ENCODE measurements around the gene B3GALT5.
A peak's percentile ranks its signal among the peaks of the same experiment; 100 is the strongest.

The B3GALT5 gene

DNA sequence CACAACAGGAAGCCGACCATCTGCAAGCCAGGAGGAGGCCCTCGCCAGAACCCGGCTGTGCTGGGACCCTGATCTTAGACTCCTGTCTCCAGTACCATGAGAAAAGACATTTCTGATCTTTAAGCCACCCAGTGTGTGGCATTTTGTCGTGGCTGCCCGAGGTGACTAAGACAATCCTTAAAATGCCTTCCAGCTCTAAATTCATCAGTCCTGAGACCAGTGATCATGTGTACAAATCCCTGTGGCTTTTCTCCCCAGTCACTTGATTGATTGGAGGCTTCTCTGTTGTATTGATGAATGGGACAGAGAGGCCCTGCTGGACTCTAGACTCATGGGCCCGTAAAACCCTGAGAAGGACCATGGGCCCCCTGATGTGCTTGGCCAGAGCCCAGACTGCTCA lies 36.1 kb downstream of the B3GALT5 start:
- no peak for DNase-seq

DNA sequence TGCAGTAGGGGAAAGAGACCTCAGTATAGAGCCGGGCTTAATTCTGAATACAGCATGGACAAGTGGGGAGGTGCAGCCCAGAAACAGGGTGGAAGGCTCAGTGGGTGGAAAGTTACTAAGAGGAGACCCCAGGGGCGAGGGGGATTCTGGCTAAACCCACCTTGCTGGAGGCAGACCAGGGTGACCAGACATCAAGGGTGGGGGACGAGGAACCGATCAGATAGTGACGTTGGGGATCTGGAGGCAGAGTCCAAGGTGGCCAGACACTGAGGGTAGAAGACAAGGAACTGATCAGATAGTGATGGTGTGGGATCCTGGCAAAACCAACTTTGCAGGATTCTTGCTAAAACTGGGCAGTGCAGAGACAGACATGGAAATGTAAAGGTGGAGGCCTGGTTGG lies 36.8 kb downstream of the B3GALT5 start:
- DNase-seq: no peak

DNA sequence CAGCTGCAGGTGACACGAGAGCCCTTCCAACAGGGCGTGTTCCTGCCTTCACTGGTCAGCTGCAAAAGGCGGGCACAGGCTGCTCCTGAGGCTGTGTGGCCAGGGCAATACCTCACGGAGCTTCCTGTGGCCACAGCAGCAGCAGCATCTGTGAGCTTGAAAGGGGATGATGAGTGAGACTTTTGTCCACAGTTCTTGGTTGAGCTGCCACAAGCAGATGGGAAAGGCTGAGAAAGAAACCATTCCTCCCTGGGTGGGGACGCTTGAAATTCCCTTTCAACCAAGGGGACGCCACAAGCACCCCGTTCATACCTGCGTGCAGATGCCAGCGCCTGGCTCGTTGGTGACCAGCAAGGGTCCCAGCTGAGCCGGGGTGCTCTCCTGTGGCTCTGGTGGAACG lies 37.6 kb downstream of the B3GALT5 start:
- DNase-seq: no peak

DNA sequence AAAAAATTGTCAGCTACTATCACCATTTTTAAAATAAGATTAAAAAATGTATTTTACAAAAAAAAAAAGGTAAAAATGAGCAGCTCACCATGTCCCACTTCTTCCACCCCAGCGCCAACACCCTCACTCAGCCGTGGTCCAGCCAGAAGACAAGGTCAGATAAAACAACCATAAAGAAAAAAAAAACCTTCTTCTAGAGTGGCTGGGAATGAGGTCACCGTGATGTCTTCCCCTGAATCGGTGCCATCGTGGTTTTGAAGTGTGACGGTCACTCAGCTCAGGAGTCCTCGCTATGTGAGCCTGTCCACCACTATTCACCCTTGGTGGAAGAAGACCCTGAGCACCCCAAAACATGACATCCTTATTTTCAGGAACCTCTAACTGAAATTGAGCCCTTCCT lies 38.1 kb downstream of the B3GALT5 start:
- no peak for DNase-seq

DNA sequence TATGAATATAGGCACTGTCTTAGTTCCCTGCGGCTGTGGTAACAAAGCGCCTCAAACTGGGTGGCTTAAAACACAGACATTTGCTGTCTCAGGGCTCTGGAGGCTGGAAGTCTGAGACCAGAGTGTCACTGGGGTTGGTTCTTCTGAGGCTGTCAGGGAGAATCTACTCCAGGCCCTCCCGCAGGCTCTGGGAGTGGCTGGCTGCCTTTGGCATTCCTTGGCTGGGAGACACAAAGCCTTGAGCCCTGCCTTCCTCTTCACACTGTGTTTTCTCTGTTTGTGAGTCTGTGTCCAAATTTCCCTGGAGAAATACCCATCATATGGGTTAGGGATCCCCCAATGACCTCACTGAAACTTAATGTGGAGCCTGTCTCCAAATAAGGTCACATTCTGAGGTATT lies 38.5 kb downstream of the B3GALT5 start:
- DNase-seq: no peak

DNA sequence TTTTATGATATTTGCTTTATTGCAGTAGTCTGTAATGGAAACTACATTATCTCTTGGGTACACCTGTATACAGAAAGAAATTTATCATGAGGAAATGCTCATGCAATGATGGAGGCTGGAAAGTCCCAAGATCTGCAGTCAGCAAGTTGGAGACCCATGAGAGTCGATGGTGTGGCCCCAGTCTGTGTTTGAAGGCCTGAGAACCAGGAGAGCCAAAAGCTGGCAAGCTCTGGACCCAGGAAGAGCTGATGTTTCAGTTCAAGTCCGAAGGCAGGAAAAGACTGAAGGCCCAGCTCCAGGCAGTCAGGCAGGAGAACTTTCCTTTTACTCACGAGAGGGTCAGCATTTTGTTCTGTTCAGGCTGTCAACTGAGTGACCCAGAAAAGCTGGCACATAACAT lies 42.2 kb downstream of the B3GALT5 start:
- DNase-seq: no peak

DNA sequence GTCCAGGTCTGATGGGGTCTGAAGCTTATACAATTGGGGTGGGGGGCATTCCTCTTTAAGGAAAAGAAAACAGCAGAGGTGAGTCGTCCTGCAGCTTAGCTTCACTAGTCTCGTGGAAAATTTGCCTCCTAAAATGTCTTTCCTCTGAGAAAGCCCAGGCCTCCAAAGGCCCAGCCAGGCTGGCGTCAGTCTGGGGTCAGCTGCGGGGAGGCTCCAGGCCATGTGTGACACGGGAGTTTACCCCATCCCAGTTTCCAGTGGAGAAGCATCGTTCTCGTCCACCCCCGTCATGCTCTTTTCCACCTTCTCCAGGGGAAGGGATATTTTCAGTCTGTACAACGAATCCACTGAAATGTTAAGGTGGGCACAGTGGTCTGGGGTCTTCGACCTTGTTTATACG lies 42.8 kb downstream of the B3GALT5 start:
- DNase-seq: no peak

DNA sequence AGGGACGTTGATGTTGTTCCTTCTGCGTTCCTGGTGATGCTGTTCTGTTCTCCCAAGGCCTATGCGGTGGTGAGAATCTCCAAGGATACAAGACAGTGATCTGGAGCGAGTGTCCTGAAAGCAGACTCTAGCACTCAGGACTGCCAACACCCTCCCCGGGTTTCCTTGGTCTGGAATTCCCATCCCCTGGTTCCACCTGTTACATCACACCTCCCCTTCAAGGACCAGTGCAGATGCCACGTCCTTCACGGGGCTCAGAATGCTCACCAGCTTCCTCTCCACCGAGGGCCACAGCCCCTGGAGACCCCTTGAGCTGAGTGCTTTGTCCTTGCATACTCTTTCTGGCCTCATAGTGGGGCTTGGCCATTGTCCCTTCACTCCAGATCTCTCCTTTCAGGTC lies 43.5 kb downstream of the B3GALT5 start:
- DNase-seq: no peak

DNA sequence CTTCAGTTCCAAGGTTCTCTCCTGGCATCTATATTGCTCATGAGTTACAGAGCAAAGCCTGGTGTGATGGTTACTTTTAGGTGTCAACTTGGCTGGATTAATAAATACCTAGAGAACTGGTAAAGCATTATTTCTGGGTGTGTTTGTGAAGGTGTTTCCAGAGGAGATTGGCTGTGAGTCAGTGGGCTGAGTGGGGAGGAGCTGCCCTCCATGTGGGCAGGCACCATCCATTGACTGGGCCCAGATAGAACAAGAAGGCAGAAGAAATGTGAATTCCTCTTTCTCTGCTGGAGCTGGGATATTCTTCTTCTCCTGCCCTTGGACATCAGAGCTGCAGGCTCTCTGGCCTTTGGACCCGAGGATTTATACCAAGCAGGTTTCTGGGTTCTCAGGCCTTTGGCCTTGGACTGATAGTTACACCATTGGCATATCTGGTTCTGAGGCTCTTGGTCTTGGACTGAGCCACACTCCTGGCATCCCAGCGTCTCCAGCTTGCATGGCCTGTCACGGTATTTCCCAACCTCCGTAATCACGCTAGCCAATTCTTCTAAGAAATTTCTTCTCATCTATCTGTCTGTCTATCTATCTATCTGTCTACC lies 44.5 kb downstream of the B3GALT5 start:
- DNase-seq: no peak

DNA sequence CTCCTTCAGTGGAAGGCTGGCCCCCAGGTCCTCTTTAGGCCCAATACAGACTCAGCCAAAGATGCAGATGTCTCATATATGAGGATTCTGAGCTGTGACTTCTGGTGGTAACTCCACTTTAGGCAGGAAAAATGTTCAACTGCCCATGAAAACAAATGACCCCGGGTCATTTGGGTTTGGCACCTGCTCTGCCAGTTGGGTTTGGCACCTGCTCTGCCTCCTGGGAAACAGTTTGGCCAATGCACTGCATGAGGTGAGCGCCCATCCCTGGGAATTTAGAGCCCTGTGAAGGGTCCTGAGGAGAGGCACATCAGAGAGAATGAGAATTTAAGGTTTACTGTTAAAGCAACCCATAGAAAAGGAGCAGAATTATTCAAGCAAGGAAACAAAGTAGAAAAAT lies 45.3 kb downstream of the B3GALT5 start:
- no peak for DNase-seq

DNA sequence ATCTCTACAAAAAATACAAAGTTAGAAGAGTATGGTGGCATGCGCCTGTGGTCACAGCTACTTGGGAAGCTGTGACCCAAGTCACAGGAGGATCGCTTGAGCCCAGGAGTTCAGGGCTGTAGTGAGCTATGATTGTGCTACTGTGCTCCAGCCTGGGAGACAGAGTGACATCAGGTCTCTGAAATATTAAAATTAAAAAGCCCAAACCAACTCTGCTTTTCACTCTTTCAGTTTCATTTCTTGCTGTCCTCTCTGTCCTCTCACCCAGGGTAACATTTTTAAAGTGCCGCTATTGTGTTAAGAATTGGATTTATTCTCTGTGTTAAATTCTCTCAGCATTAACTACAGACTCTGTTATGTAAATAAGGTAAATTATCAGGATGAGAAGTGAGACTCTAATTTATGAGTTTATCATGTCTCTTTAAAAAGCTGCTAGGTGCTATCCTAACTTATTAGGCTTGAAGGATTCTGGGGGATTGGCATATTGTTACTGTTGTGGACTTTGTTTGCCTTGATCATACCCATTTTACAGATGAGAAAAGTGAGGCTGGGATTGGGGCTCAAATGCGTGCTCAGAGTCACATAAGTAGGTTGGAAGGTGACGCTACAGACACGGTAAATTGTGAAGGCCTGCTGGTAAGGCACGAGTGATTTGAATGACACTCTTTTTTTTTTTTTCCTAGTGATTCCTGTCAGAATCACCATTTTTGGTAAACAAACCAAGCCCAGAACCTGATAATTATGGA lies 46.5 kb downstream of the B3GALT5 start:
- DNase-seq: no peak

DNA sequence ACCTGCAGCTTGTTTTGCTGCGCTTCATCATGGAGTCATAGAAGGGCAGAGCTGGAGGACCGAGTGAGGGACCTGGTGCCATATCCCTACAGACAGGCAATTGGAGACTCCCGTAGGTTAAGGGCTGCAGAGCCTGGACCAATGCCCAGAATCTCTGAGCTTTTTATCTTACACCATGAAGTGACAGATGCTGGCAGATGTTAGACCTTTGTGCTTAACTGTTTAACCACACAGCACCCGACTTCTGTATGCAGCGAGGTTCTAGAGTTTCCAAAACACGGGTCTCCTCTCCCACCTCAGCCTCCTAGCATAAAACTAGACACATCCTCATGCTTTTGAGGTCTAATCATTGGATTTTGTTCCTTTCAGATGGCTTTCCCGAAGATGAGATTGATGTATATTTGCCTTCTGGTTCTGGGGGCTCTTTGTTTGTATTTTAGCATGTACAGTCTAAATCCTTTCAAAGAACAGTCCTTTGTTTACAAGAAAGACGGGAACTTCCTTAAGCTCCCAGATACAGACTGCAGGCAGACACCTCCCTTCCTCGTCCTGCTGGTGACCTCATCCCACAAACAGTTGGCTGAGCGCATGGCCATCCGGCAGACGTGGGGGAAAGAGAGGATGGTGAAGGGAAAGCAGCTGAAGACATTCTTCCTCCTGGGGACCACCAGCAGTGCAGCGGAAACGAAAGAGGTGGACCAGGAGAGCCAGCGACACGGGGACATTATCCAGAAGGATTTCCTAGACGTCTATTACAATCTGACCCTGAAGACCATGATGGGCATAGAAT lies 47.6 kb downstream of the B3GALT5 start:
- peak; percentile 45 for DNase-seq

DNA sequence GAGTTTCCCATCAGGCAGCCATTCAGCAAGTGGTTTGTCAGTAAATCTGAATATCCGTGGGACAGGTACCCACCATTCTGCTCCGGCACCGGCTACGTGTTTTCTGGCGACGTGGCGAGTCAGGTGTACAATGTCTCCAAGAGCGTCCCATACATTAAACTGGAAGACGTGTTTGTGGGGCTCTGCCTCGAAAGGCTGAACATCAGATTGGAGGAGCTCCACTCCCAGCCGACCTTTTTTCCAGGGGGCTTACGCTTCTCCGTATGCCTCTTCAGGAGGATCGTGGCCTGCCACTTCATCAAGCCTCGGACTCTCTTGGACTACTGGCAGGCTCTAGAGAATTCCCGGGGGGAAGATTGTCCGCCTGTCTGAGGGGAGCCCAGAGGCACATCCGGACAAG lies 48.4 kb downstream of the B3GALT5 start:
- DNase-seq: no peak

DNA sequence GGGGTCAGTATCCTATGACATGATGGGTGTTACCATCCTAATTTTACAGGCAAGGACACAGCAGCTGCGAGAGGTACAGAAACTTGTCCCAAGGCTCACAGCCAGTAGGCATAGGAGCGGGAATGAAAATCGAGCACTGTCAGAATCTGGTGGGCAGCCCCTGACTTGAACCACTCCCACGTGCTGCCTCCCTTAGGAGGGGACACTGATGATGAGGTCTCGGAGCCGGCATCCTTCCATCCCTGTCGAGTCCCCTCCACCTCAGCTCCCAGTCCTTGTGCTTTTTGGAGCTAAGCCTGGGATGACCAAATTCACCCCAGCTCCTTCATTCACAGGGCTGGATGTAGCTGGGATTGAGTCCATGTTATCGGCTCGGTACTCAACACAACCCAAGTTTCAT lies 49.0 kb downstream of the B3GALT5 start:
- DNase-seq: no peak

DNA sequence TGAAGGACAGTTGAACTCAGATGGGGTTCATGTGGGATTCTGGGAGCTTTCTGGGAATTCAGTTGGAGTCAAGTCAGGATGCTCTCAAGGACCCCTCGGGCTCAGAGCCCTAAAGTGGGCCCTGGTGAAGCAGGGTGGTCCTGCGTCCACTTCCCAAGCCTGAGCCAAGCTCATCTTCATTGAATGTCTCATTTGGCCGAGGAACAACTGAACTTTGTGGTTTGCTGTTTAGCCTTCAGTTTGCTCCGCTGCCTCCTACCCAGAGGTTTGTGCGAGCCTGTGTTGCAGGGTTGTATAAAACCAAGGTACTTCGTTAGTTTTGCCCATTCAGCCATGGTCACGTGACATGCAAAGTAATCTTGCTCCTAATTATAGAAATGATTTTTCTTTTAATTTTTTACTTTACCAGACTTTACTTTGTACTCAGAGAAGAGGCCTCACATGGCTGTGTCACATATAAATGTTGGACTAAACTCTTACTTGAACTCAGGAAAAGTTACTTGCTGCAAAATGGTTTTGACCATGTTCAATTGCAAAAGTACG lies 49.7 kb downstream of the B3GALT5 start:
- DNase-seq: no peak

DNA sequence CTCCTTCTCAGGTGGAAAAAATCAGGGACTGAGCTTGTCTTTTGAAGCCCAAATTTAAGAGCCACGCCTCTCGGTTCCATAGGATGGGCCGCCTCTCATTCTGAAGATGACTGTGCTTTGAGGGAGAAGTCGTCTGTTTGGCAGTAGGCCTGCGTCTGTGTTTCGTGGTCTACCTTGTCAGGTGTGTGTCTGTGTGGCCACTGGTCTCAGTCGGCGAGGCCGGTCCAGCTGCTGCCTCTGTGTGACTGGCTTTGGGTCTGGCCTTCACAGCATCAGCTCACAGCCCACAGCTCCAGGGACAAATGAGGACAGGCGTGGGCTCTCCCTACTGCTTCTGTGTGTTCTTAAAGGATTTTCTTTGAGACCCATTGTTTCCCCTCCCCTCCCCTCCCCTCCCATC lies 50.3 kb downstream of the B3GALT5 start:
- DNase-seq: no peak

DNA sequence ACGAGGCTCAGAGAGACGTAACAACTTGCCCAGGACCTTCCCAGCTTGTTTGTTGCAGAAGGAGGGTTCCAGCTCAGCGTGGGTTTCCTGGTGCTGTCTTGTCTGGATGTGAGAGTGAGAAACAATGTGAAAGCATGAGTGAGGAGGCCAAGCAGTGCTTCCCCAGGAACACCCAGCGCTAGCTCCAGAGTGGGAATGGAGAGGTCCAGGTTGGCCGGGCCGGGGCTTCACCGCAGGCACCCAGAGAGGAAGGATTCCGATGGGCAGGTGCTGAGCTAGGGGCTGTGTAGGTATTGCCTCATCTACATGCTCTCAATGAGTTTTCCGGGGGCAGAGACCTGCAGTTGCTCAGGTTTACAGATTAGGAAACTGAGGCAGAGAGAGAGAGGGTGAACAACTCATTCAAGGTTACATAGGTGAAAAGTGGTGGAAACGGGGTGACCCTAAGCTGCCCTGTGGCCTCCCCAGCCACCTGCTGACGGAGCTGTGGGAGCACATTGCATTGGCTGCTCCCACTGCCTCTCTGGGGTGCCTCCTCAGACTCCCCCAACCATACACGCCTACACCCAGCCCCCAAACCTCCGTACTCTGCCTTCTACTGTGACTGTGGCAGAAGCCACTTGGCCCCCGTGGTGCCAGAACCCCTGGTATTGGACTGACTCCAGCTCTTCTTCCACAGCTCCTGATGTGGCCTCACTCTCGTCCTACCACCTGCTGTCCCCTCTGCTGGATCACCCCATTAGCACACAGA lies 51.2 kb downstream of the B3GALT5 start:
- DNase-seq: no peak

DNA sequence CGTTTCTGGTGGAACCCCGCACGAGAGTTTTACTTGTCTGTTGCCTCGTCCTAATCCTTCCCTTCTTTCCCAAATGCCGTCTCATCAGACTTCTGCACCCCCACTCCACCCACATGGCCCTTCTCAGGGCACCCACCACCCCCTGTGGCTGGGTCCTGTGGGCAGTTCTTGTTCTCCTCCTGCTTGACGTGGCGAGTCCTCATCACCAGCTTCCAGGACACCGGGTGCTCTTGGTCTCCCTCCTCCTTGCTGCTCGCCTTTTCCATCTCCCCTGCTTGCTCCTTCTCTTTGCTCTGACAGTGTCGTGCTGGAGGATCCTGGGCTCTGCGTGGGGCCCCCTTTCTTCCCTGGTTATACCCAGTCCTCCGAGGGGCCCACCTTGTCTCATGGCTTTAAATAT lies 51.8 kb downstream of the B3GALT5 start:
- DNase-seq: no peak

DNA sequence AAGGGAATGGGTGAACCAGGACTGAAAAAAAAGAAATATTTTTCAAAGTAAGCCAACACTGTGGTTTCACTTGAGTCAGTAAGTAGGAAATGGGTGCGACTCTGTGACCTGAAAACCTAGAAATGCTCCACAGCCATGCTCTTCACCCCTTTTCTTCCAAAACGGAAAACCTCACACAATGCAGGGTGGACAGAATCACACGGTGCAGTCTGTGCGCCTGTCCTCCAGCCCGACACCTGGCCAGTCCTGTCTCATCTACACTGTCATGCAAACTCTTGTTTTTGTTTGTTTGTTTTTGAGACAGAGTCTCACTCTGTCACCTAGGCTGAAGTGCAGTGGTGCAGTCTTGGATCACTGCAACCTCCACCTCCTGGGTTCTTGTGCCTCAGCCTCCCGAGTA lies 53.3 kb downstream of the B3GALT5 start:
- no peak for DNase-seq

DNA sequence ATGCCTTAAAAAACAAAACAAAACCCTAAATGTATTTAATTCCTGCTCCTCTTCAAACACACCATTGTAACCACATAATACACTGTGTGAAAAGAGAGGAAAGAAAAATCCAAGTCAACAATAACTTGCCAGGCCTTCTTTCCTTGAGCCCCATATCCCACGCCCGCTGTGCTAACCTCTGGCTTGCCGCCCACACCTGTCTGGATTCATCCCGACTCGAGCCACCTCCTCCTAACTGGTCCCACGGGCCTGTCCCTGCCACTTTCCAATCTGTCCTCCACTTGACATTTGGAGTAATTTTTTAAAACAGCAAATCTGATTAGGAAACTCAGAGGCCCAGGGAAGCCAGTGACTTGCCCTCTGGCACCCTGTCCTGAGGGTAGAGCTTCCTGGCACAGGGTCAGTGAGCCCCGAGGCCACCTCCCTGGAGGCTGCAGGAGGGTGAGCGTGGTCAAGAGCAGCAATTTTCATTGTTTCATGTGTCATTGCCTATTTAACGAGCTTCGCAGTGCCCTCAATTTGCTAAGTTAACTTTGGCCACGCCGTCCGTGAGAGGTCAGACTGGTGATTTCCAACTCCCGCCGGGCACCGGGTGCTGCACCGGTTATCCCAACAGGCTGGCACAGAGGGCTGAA lies 54.1 kb downstream of the B3GALT5 start:
- DNase-seq: no peak

DNA sequence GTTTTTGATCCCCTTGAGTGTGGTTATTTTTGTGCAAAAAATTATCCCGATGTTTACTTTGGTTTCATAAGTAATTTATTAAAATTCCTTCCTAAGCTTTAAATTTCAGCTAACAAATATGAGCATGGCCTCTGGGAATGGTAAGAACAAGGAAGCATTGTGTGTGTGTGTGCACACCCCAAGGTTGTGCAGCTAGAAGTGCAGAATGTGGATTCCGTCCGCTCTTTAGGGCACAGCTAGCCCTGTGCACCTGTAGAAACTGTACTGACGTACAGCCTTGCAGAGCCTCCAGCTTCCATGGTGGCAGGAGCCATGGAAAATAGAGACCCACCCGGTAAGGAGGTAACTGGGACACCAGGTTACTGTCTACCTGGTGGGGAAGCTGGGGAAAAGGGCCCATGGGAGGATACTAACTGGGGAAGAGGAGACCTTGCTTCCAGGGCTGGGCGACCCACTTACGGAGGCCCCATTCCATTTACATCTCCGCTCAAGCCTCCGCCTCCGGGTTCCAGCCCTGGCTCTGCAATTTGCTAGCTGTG lies 54.7 kb downstream of the B3GALT5 start:
- DNase-seq: no peak

DNA sequence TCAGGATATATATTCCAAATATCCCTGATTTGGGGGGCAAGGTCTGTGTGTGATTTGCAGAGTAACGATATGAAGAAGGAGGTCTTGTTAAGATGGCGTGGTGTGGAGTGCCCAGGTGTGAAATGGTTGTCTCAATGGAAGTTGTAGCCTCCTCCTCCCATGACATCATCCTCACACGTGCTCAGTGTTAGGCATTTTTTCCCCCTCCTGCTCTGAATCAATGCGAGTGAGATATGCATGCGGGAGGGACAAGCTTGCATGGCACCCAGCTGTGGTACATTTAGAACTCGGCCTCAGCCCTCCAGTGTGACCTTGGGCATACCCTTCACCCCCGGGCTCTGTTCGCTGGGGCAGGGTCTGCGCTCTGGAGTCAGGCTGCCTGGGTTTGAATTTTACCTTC lies 55.6 kb downstream of the B3GALT5 start:
- DNase-seq: no peak

All from NCI-H226 (cell line).